ENCODE data around the gene ART5. TPM values are rescaled to one million over a fixed set of nuclear protein-coding genes. Genes with fewer than 3 reads are reported as not detected.

ART5 gene
- total RNA-seq, 4 donors from 2014 or later: 0.76 TPM; not detected in 3

GRCh38 chr11:3683039-3683438, 41.2 kb upstream of the ART5 start:
- no peak for DNase-seq
- H3K4me3 ChIP-seq: no peak overlapping the region
- TF ChIP-seq CTCF (IDR thresholded peaks at IDR 0.05): no peak
- no peak for TF ChIP-seq POLR2A (IDR thresholded peaks at IDR 0.05)
- 92 to 94% methylated on average over 7 to 9 of the region's 9 CpGs for WGBS, 2 donors
- H3K4me1 ChIP-seq: no peaks in the 10 kb centered on the region
- H3K36me3 ChIP-seq: peaks cover 25 to 100% (median 60%) of the 10 kb centered on the region in 3 donors
- no peaks in the 10 kb centered on the region for H3K27me3 ChIP-seq
- intact Hi-C loops (cut with DNase I): no loop called here
- H3K9me3 ChIP-seq: no peaks in the 10 kb centered on the region
- no peak overlapping the region for H3K27ac ChIP-seq

DNA sequence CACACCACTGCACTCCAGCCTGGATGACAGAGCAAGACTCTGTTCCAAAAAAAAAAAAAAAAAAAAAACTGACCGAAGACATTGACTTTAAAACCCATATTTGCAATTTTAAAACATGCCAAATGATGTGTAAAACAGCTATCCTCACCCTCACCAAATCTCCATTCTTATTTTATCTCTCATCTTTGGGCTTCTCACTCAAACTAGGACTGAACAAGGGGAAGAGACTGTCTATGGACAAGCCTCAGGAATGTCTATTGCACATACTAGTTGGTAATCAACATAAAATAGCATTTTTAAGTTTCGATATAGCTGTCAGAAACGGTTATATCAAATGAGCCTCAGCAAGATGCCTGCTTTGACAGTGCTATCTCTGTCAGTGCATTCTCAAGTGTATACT, 37.3 kb upstream of the ART5 start:
- Histone ChIP-seq H3K36me3 (peaks cover 35 to 100% (median 63%) of the 10 kb centered on the region in 3 donors), H3K27ac (no peak overlapping the region), H3K4me3 (no peak overlapping the region), H3K9me3 (no peaks in the 10 kb centered on the region), H3K27me3 (no peaks in the 10 kb centered on the region), H3K4me1 (no peaks in the 10 kb centered on the region)
- DNase-seq: no peak
- intact Hi-C loops (cut with DNase I): no loop called here
- 92 to 96% methylated on average over 3 of the region's 3 CpGs for WGBS, 2 donors
- TF ChIP-seq POLR2A (IDR thresholded peaks at IDR 0.05) (no peak), CTCF (IDR thresholded peaks at IDR 0.05) (no peak)

GRCh38 chr11:3675971-3676370, 34.2 kb upstream of the ART5 start:
- no peak overlapping the region for H3K27ac ChIP-seq
- peaks cover 31 to 100% (median 54%) of the 10 kb centered on the region in 3 donors for H3K36me3 ChIP-seq
- intact Hi-C loops (cut with DNase I): no loop called here
- H3K4me1 ChIP-seq: no peaks in the 10 kb centered on the region
- TF ChIP-seq CTCF (IDR thresholded peaks at IDR 0.05): no peak
- no peak for TF ChIP-seq POLR2A (IDR thresholded peaks at IDR 0.05)
- no peaks in the 10 kb centered on the region for H3K27me3 ChIP-seq
- H3K4me3 ChIP-seq: no peak overlapping the region
- DNase-seq: no peak
- H3K9me3 ChIP-seq: no peaks in the 10 kb centered on the region
- 95 to 97% methylated on average over 9 to 11 of the region's 11 CpGs for WGBS, 2 donors

GRCh38 chr11:3674189-3674588, 32.4 kb upstream of the ART5 start:
- TF ChIP-seq POLR2A (IDR thresholded peaks at IDR 0.05) (no peak), CTCF (IDR thresholded peaks at IDR 0.05) (no peak)
- H3K36me3 ChIP-seq: peaks cover 26 to 100% (median 40%) of the 10 kb centered on the region in 3 donors
- no peak for DNase-seq
- no peak overlapping the region for H3K27ac ChIP-seq
- no peaks in the 10 kb centered on the region for H3K27me3 ChIP-seq
- WGBS, 2 donors: 75 to 100% methylated on average over 1 of the region's 1 CpG
- H3K4me1 ChIP-seq: no peaks in the 10 kb centered on the region
- intact Hi-C loops (cut with DNase I): no loop called here
- no peak overlapping the region for H3K4me3 ChIP-seq
- H3K9me3 ChIP-seq: no peaks in the 10 kb centered on the region

DNA sequence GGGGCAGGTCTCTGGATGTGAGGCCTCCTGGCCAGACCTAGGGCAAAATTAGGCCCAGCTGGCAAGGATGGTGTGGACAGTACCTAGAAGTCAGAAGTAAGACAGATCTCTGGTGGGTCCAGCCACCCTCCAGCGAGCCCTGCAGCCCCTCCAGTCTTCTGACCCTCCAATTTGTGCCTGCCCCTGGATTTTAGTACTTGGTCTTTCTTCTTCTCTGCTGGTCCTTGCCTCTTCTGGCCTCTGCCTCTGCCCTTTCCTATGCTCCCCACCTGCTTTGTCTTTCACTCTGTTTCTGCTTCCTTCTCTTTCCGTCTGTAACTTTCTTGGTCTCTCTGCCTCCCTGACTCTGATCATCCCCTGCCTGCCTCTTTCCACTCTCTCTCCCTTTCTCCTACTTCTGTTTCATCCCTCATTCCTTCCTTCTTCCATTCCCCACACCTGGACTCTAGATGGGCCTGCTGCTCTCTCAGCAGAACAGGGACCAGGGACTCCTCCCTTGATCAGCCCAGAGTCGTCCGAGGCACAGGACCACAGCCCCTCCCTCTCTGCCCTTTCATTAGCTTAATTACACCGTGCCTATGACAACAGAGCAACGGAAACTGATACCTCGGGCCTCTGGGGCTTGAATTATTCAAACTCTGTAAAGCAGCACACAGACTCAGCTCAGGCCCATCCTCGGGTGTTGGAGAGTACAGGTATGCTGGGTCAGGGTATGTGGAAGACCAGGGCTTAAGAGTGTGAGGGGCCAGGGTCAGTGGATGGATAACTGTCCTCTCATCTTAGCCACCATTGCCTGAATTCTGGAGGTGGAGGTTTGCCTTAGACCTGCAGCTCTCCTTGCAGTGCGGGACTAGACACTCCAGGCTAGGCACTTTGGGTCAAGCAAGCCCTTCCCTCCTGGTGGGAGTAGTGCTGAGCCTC, 29.8 kb upstream of the ART5 start, which contains the start of gene CHRNA10:
CHRNA10 (minus strand) TSS at position 51 of the 921 bp plus-strand sequence. CDS start 72 bp downstream, outside the sequence.
- DNase-seq: no peak
- intact Hi-C loops (cut with DNase I): no loop called here
- H3K27me3 ChIP-seq: no peaks in the 10 kb centered on the region
- H3K27ac ChIP-seq: no peak within 1 kb of the TSS
- no peaks in the 10 kb centered on the region for H3K4me1 ChIP-seq
- no peaks in the 10 kb centered on the region for H3K9me3 ChIP-seq
- WGBS, 2 donors: 73 to 85% methylated on average over 7 to 8 of the region's 9 CpGs
- H3K4me3 ChIP-seq: no peak within 1 kb of the TSS
- peaks cover 20 to 100% (median 35%) of the 10 kb centered on the region in 3 donors for H3K36me3 ChIP-seq
- TF ChIP-seq POLR2A (IDR thresholded peaks at IDR 0.05) (no peak), CTCF (IDR thresholded peaks at IDR 0.05) (no peak)
